Fibroblast of the aortic adventitia (primary cell): ENCODE results near the gene ZNF320. TPM values are rescaled to one million over a fixed set of nuclear protein-coding genes. Genes with fewer than 3 reads are reported as not detected.
A peak's percentile ranks its signal among the peaks of the same experiment; 100 is the strongest.
"Not testable (repeated sequence)": the region's sequence is repeated elsewhere in the genome, so short reads cannot be mapped to it uniquely, and the experiment has no call there.

Experiments
- DNase-seq: peaks from one replicate; pipeline ENCODE4 v3.0.0-alpha.2; 2010; ENCODE audit warnings: low read depth
- H3K4me3 ChIP-seq: 2 replicates; pipeline ENCODE4 v1.5.1; 2011; ENCODE audit warnings: low read depth, mild to moderate bottlenecking, control low read depth, low read length, moderate library complexity
- total RNA-seq: library from RNA; depleted of rRNA; stranded (reverse); fragments of >200 nt; gene quantifications from 2 replicates; pipeline ENCODE4 v1.2.3, GENCODE V29; 2012; ENCODE audit warnings: low replicate concordance
- TF ChIP-seq, protein P1 (sequence below): IDR thresholded peaks from 2 replicates; pipeline ENCODE4 v1.5.1; 2011; ENCODE audit warnings: mild to moderate bottlenecking, low read length, control low read depth, inconsistent platforms; ENCODE audit not compliant: insufficient read depth

ZNF320 gene
- total RNA-seq, 1 donor: 7.3 TPM

- DNase-seq: no peak
- no peak overlapping the region for H3K4me3 ChIP-seq
- TF ChIP-seq, protein P1, sequence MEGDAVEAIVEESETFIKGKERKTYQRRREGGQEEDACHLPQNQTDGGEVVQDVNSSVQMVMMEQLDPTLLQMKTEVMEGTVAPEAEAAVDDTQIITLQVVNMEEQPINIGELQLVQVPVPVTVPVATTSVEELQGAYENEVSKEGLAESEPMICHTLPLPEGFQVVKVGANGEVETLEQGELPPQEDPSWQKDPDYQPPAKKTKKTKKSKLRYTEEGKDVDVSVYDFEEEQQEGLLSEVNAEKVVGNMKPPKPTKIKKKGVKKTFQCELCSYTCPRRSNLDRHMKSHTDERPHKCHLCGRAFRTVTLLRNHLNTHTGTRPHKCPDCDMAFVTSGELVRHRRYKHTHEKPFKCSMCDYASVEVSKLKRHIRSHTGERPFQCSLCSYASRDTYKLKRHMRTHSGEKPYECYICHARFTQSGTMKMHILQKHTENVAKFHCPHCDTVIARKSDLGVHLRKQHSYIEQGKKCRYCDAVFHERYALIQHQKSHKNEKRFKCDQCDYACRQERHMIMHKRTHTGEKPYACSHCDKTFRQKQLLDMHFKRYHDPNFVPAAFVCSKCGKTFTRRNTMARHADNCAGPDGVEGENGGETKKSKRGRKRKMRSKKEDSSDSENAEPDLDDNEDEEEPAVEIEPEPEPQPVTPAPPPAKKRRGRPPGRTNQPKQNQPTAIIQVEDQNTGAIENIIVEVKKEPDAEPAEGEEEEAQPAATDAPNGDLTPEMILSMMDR: no peak
These were observed 4.4 kb upstream of the ZNF320 start for GRCh38 chr19:52901842-52902241.

GRCh38 chr19:52898596-52898995 is 1.2 kb upstream of the ZNF320 start:
- DNase-seq, H3K4me3 ChIP-seq: not testable (repeated sequence)

GRCh38 chr19:52898101-52898500 is 666 bp upstream of the ZNF320 start:
- no peak for DNase-seq
- TF ChIP-seq, protein P1: no peak
- H3K4me3 ChIP-seq: peak overlapping the region; percentile 92

GRCh38 chr19:52896431-52897137 is 851 bp downstream of the ZNF320 start:
- H3K4me3 ChIP-seq: peak overlapping the region; percentile 92
- peak; percentile 15 for DNase-seq
- TF ChIP-seq, protein P1: no peak

- TF ChIP-seq, protein P1: no peak
- H3K4me3 ChIP-seq: no peak overlapping the region
- DNase-seq: no peak
These were observed 6.1 kb downstream of the ZNF320 start for GRCh38 chr19:52891336-52891735.

GRCh38 chr19:52889931-52890330 is 7.5 kb downstream of the ZNF320 start:
- no peak for DNase-seq
- TF ChIP-seq, protein P1: no peak
- no peak overlapping the region for H3K4me3 ChIP-seq

DNA sequence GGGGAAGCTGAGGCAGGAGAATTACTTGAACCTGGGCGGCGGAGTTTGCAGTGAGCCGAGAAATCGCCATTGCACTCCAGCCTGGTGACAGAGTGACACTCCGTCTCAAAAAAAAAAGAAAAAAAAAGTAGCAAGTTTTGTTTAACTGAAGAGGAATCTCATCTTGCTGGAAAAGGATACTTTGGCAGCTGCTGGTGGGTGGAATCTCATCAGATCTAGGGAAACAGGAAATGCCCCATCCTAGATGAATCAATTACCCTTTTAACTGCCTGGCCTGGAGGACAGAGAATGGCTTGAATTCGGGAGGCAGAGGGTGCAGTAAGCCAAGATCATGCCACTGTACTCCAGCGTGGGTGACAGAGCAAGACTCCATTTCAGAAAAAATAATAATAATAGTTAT is 8.4 kb downstream of the ZNF320 start:
- DNase-seq: no peak
- no peak overlapping the region for H3K4me3 ChIP-seq
- TF ChIP-seq, protein P1: no peak
